TTC549 (cell line): ENCODE measurements around the gene ATP8A2.

Experiments used
- FAIRE-seq: peaks from 2 replicates; lab custom pipeline; 2012; peaks lifted over from hg19 to GRCh38; lab: Jason Lieb, UNC

Gene ATP8A2

GRCh38 chr13:25857830-25858229 lies 486.1 kb downstream of the ATP8A2 start:
- FAIRE-seq = no peak

GRCh38 chr13:25859528-25859927 lies 487.8 kb downstream of the ATP8A2 start:
- FAIRE-seq = no peak

GRCh38 chr13:25860265-25860664 lies 488.5 kb downstream of the ATP8A2 start:
- FAIRE-seq = no peak

- no peak for FAIRE-seq
Observed at GRCh38 chr13:25860862-25861261, 489.1 kb downstream of the ATP8A2 start.

- FAIRE-seq = no peak
Observed at GRCh38 chr13:25862156-25862555, 490.4 kb downstream of the ATP8A2 start.

- no peak for FAIRE-seq
Observed at GRCh38 chr13:25864116-25864515, 492.3 kb downstream of the ATP8A2 start.

GRCh38 chr13:25864936-25865335 lies 493.2 kb downstream of the ATP8A2 start:
- FAIRE-seq = no peak

GRCh38 chr13:25865391-25865790 lies 493.6 kb downstream of the ATP8A2 start:
- FAIRE-seq = no peak

- FAIRE-seq = no peak
Observed at GRCh38 chr13:25867038-25867437, 495.3 kb downstream of the ATP8A2 start.

- no peak for FAIRE-seq
Observed at GRCh38 chr13:25868490-25868889, 496.7 kb downstream of the ATP8A2 start.

GRCh38 chr13:25869941-25870340 lies 498.2 kb downstream of the ATP8A2 start:
- no peak for FAIRE-seq

GRCh38 chr13:25871389-25872125 lies 499.8 kb downstream of the ATP8A2 start:
- FAIRE-seq = no peak

GRCh38 chr13:25872481-25873241 lies 500.9 kb downstream of the ATP8A2 start:
- FAIRE-seq = no peak

GRCh38 chr13:25873242-25873612 lies 501.5 kb downstream of the ATP8A2 start:
- FAIRE-seq = no peak

- FAIRE-seq = no peak
Observed at GRCh38 chr13:25874064-25874737, 502.4 kb downstream of the ATP8A2 start.

- FAIRE-seq = no peak
Observed at GRCh38 chr13:25874907-25875306, 503.1 kb downstream of the ATP8A2 start.

- no peak for FAIRE-seq
Observed at GRCh38 chr13:25876247-25876646, 504.5 kb downstream of the ATP8A2 start.

GRCh38 chr13:25879466-25879865 lies 507.7 kb downstream of the ATP8A2 start:
- no peak for FAIRE-seq

GRCh38 chr13:25881136-25881926 lies 509.6 kb downstream of the ATP8A2 start:
- FAIRE-seq = no peak

- no peak for FAIRE-seq
Observed at GRCh38 chr13:25881971-25882451, 510.2 kb downstream of the ATP8A2 start.

- no peak for FAIRE-seq
Observed at GRCh38 chr13:25882466-25883357, 510.9 kb downstream of the ATP8A2 start.
